T-cell (primary cell): ENCODE results near the gene TEF. TPM values are rescaled to one million over a fixed set of nuclear protein-coding genes. Genes with fewer than 3 reads are reported as not detected.
A peak's percentile ranks its signal among the peaks of the same experiment; 100 is the strongest.

Experiments used
- ATAC-seq, 4 experiments: fragments of 200-7000 bp in 3 of 4; fragments of 150-1000 bp in 1 of 4; cut with Tn5 transposase; replicated peaks in 1 of 4; 1 replicate in 3 of 4; 2 replicates in 1 of 4; pipeline ENCODE4 v1.10.0; 2021; ENCODE audit warnings: moderate library complexity in 3 of 4, mild to moderate bottlenecking in 2 of 4, moderate number of reproducible peaks in 1 of 4
- CTCF ChIA-PET, 2 donors: fragments of 300-600 bp; sonication (Branson Sonifier 250); formaldehyde crosslinking; loops; one replicate each; lab custom pipeline; 2022; ENCODE audit warnings: antibody characterized with exemption in 2 of 2; lab: Charles Lee
- POLR2A ChIA-PET, 2 donors: fragments of 300-600 bp; sonication (Branson Sonifier 250); formaldehyde crosslinking; loops; one replicate each; lab custom pipeline; 2022; ENCODE audit warnings: antibody characterized with exemption in 2 of 2; lab: Charles Lee
- DNase-seq, 35 experiments: peaks; one replicate each; pipeline versions ENCODE4 v3.0.0 to v3.0.0-alpha.2; 2013 to 2023
- H3K27ac ChIP-seq: one replicate; pipeline ENCODE4 v1.5.1; 2013; ENCODE audit warnings: low read length
- H3K27me3 ChIP-seq, 2 experiments: replicated peaks in 1 of 2; 1 replicate in 1 of 2; 2 replicates in 1 of 2; pipeline versions ENCODE4 v1.6.1 to v1.7.0; 2013; ENCODE audit warnings: low read length in 1 of 2, mixed read lengths in 1 of 2; ENCODE audit not compliant: control insufficient read depth in 2 of 2, insufficient read depth in 2 of 2; ENCODE audit errors: extremely low read depth in 1 of 2
- H3K36me3 ChIP-seq, 2 donors: 1 replicate in 1 of 2; 2 replicates in 1 of 2; pipeline versions ENCODE4 v1.6.1 to v1.7.0; 2013; ENCODE audit warnings: low read length in 1 of 2; ENCODE audit not compliant: control insufficient read depth in 2 of 2, insufficient read depth in 1 of 2; ENCODE audit errors: extremely low read depth in 1 of 2
- H3K4me1 ChIP-seq, 2 experiments: 1 replicate in 1 of 2; 2 replicates in 1 of 2; pipeline versions ENCODE4 v1.6.1 to v1.7.0; 2013; ENCODE audit warnings: low read length in 2 of 2, mixed read lengths in 1 of 2; ENCODE audit not compliant: insufficient read depth in 2 of 2, control insufficient read depth in 1 of 2; ENCODE audit errors: extremely low read depth in 1 of 2
- H3K4me3 ChIP-seq, 2 donors: 1 replicate in 1 of 2; 2 replicates in 1 of 2; pipeline versions ENCODE4 v1.5.1 to v1.7.0; 2013; ENCODE audit warnings: mild to moderate bottlenecking in 2 of 2, low read length in 1 of 2, moderate library complexity in 1 of 2; ENCODE audit not compliant: control insufficient read depth in 1 of 2; ENCODE audit errors: extremely low read depth in 1 of 2
- H3K9me3 ChIP-seq: 2 replicates; pipeline ENCODE4 v1.7.0; 2013
- H3K27ac Mint-ChIP-seq, 2 donors: one replicate each; pipeline ENCODE4 v1.8.0; 2020 to 2021; ENCODE audit warnings: mild to moderate bottlenecking in 2 of 2, mixed read lengths in 2 of 2
- H3K27me3 Mint-ChIP-seq, 2 donors: one replicate each; pipeline ENCODE4 v1.8.0; 2021 to 2022; ENCODE audit warnings: mixed read lengths in 2 of 2
- H3K36me3 Mint-ChIP-seq: one replicate; pipeline ENCODE4 v1.8.0; 2021; ENCODE audit warnings: mixed read lengths
- H3K4me1 Mint-ChIP-seq, 3 donors: one replicate each; pipeline ENCODE4 v1.8.0; 2020 to 2022; ENCODE audit warnings: mixed read lengths in 3 of 3, mild to moderate bottlenecking in 1 of 3
- H3K4me3 Mint-ChIP-seq, 3 donors: one replicate each; pipeline ENCODE4 v1.8.0; 2020 to 2022; ENCODE audit warnings: mild to moderate bottlenecking in 3 of 3, mixed read lengths in 3 of 3, moderate library complexity in 3 of 3
- H3K9me3 Mint-ChIP-seq, 3 donors: one replicate each; pipeline ENCODE4 v1.8.0; 2020 to 2022; ENCODE audit warnings: mixed read lengths in 3 of 3
- WGBS: methylation state at CpG from one replicate; pipeline ENCODE4 v1.1.5; 2013; ENCODE audit warnings: missing lambda C conversion rate; ENCODE audit not compliant: insufficient coverage; 5-methylcytosine and 5-hydroxymethylcytosine counted together
- total RNA-seq, 35 experiments: library from RNA in 6 of 35; stranded (reverse) in 6 of 35; fragments of 120-200 nt in 1 of 35; gene quantifications; one replicate each; pipeline versions ENCODE4 v1.2.1 to v1.2.4 and lab custom pipeline; 2013 to 2026

The TEF gene
- total RNA-seq, 5 donors from 2014 or later (not counting 1 experiment from before 2014, with no cell fraction given): 4.1 to 10.8 (median 4.6) TPM

- ChIA-PET CTCF (no interaction called here), POLR2A (no interaction called here)
- Histone ChIP-seq H3K27me3 (no peaks in the 10 kb centered on the region), H3K27ac (no peak overlapping the region), H3K36me3 (peaks cover 26 to 68% of the 10 kb centered on the region in 2 donors), H3K9me3 (no peaks in the 10 kb centered on the region), H3K4me1 (peaks cover 4 to 11% of the 10 kb centered on the region in 2 experiments), H3K4me3 (no peak overlapping the region)
- 91% methylated on average over 9 of the region's 14 CpGs for WGBS
- Mint-ChIP-seq H3K9me3 (no peaks in the 10 kb centered on the region), H3K4me3 (no peak overlapping the region), H3K36me3 (peaks cover 16% of the 10 kb centered on the region), H3K4me1 (peaks cover 11% of the 10 kb centered on the region in 3 donors), H3K27me3 (no peaks in the 10 kb centered on the region), H3K27ac (no peak overlapping the region)
- ATAC-seq (no peak), DNase-seq (no peak)
These were observed 43.0 kb upstream of the TEF start for GRCh38 chr22:41338614-41339212.

GRCh38 chr22:41339823-41340222, 41.9 kb upstream of the TEF start:
- peaks cover 18 to 71% of the 10 kb centered on the region in 2 donors for H3K36me3 ChIP-seq
- no peaks in the 10 kb centered on the region for H3K9me3 ChIP-seq
- H3K36me3 Mint-ChIP-seq: peaks cover 23% of the 10 kb centered on the region
- ATAC-seq: no peak
- H3K9me3 Mint-ChIP-seq: no peaks in the 10 kb centered on the region
- CTCF ChIA-PET: no interaction called here
- no peaks in the 10 kb centered on the region for H3K27me3 ChIP-seq
- POLR2A ChIA-PET: interaction anchor here in 1 of 2 donors (0.6 kb wide), 1 partner anchor 118 kb away, joined by 3 read pairs; no protein-coding TSS in a partner anchor
- no peak for DNase-seq
- H3K4me1 Mint-ChIP-seq: peaks cover 10 to 11% (median 11%) of the 10 kb centered on the region in 3 donors
- H3K27me3 Mint-ChIP-seq: no peaks in the 10 kb centered on the region
- no peak overlapping the region for H3K27ac Mint-ChIP-seq
- H3K4me1 ChIP-seq: peaks cover 4 to 11% of the 10 kb centered on the region in 2 experiments
- no peak overlapping the region for H3K4me3 Mint-ChIP-seq
- no peak overlapping the region for H3K4me3 ChIP-seq
- 100% methylated on average over 15 of the region's 18 CpGs for WGBS
- H3K27ac ChIP-seq: no peak overlapping the region

GRCh38 chr22:41340357-41340756, 41.4 kb upstream of the TEF start:
- peaks cover 24% of the 10 kb centered on the region for H3K36me3 Mint-ChIP-seq
- H3K4me3 Mint-ChIP-seq: no peak overlapping the region
- DNase-seq: no peak
- Histone ChIP-seq H3K4me3 (no peak overlapping the region), H3K9me3 (no peaks in the 10 kb centered on the region), H3K36me3 (peaks cover 14 to 69% of the 10 kb centered on the region in 2 donors), H3K4me1 (peaks cover 4 to 11% of the 10 kb centered on the region in 2 experiments), H3K27me3 (no peaks in the 10 kb centered on the region), H3K27ac (no peak overlapping the region)
- ChIA-PET CTCF (no interaction called here), POLR2A (interaction anchor here in 1 of 2 donors (0.6 kb wide), 1 partner anchor 118 kb away, joined by 3 read pairs; no protein-coding TSS in a partner anchor)
- 96% methylated on average over 11 of the region's 11 CpGs for WGBS
- H3K27ac Mint-ChIP-seq: no peak overlapping the region
- no peaks in the 10 kb centered on the region for H3K27me3 Mint-ChIP-seq
- no peak for ATAC-seq
- peaks cover 6 to 9% (median 8%) of the 10 kb centered on the region in 3 donors for H3K4me1 Mint-ChIP-seq
- no peaks in the 10 kb centered on the region for H3K9me3 Mint-ChIP-seq

DNA sequence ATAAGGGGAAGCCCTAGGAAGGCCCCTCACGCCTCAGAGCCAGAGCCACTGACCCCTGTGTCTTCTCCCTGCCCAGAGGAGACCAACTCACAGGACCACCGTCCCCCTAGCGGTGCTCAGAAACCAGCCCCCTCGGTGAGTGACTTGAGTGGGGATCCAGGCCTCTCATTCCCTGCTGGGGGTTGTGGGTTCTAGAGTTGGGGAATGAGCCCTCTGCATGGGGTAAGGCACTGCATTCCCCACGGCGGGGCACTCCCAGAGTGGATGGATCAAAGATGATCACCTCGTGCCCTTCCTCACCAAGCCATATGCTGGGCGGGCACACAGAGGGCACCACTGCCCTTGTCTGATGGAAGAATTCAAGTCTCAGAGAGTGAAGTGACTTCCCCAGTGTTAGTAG, 40.7 kb upstream of the TEF start:
- H3K4me1 ChIP-seq: peaks cover 4 to 11% of the 10 kb centered on the region in 2 experiments
- 100% methylated on average over 1 of the region's 8 CpGs for WGBS
- ATAC-seq (no peak), DNase-seq (no peak)
- no peak overlapping the region for H3K27ac ChIP-seq
- Mint-ChIP-seq H3K36me3 (peaks cover 21% of the 10 kb centered on the region), H3K4me1 (peaks cover 0 to 4% (median 3%) of the 10 kb centered on the region in 3 donors), H3K9me3 (no peaks in the 10 kb centered on the region), H3K27me3 (no peaks in the 10 kb centered on the region), H3K4me3 (no peak overlapping the region), H3K27ac (no peak overlapping the region)
- H3K4me3 ChIP-seq: no peak overlapping the region
- no peaks in the 10 kb centered on the region for H3K9me3 ChIP-seq
- CTCF ChIA-PET: no interaction called here
- no peaks in the 10 kb centered on the region for H3K27me3 ChIP-seq
- H3K36me3 ChIP-seq: peaks cover 17 to 69% of the 10 kb centered on the region in 2 donors
- POLR2A ChIA-PET: no interaction called here

DNA sequence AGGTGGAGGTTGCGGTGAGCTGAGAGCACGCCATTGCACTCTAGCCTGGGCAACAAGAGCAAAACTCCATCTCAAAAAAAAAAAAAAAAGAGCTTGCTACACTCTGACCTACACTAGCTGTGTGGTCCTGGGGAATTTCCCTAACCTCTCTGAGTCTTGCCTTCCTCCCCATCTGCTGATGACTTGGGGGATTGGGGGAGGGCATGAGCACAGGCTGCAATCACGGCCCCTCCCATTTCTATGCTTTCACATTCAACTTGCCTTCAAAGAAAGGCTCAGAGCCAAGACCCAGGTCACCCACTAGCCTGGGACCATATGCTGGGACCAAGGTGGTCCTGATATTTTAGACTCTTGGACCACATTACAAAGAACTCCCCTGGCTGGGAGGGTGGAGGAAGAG, 39.8 kb upstream of the TEF start:
- Mint-ChIP-seq H3K4me3 (no peak overlapping the region), H3K4me1 (peaks cover 0 to 3% (median 2%) of the 10 kb centered on the region in 3 donors), H3K36me3 (peaks cover 21% of the 10 kb centered on the region), H3K9me3 (no peaks in the 10 kb centered on the region), H3K27ac (no peak overlapping the region), H3K27me3 (no peaks in the 10 kb centered on the region)
- Histone ChIP-seq H3K27me3 (no peaks in the 10 kb centered on the region), H3K4me3 (no peak overlapping the region), H3K9me3 (no peaks in the 10 kb centered on the region), H3K4me1 (peaks cover 4 to 7% of the 10 kb centered on the region in 2 experiments), H3K27ac (no peak overlapping the region), H3K36me3 (peaks cover 17 to 76% of the 10 kb centered on the region in 2 donors)
- POLR2A ChIA-PET: no interaction called here
- peak in 1 of 35 experiments; percentile 14 for DNase-seq
- WGBS: no CpG with 5 or more reads among the region's 3 CpGs
- CTCF ChIA-PET: no interaction called here
- no peak for ATAC-seq

DNA sequence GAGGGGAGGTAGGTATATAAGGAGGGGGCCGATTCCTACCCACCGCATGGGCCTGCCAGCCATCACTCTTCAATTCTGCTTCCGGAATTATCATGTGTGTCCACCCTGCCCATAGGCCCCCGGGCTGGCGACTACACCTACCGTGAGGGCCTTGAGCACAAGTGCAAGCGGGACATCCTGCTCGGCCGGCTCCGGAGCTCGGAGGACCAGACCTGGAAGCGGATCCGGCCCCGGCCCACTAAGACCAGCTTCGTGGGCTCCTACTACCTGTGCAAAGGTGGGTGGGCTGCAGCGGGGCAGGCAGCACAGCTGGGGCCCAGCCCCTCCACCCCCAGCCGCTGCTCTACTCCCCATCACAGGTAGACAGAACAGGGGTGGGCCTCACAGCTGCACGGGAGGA, 38.4 kb upstream of the TEF start:
- no peak for DNase-seq
- 98% methylated on average over 17 of the region's 18 CpGs for WGBS
- Histone ChIP-seq H3K4me1 (no peaks in the 10 kb centered on the region), H3K36me3 (peaks cover 28 to 86% of the 10 kb centered on the region in 2 donors), H3K4me3 (no peak overlapping the region), H3K27me3 (no peaks in the 10 kb centered on the region), H3K9me3 (no peaks in the 10 kb centered on the region), H3K27ac (no peak overlapping the region)
- Mint-ChIP-seq H3K4me3 (no peak overlapping the region), H3K27me3 (no peaks in the 10 kb centered on the region), H3K9me3 (no peaks in the 10 kb centered on the region), H3K4me1 (no peaks in the 10 kb centered on the region), H3K27ac (no peak overlapping the region), H3K36me3 (peaks cover 26% of the 10 kb centered on the region)
- CTCF ChIA-PET: no interaction called here
- POLR2A ChIA-PET: no interaction called here
- ATAC-seq: no peak
